DND-41 (cell line): ENCODE results near the gene RAPGEF5.

Experiments used
- EZH2 ChIP-seq: IDR thresholded peaks from 3 replicates; pipeline ENCODE4 v1.6.1; 2012; ENCODE audit warnings: borderline replicate concordance, low read depth, mild to moderate bottlenecking, moderate library complexity, low read length, inconsistent platforms; ENCODE audit not compliant: severe bottlenecking
- TF ChIP-seq, protein P1 (sequence below): IDR thresholded peaks from 2 replicates; pipeline ENCODE4 v1.5.1; 2012; ENCODE audit warnings: borderline replicate concordance, low read length, moderate library complexity, mild to moderate bottlenecking; ENCODE audit not compliant: poor library complexity, severe bottlenecking; ENCODE audit errors: extremely low read depth

DNA sequence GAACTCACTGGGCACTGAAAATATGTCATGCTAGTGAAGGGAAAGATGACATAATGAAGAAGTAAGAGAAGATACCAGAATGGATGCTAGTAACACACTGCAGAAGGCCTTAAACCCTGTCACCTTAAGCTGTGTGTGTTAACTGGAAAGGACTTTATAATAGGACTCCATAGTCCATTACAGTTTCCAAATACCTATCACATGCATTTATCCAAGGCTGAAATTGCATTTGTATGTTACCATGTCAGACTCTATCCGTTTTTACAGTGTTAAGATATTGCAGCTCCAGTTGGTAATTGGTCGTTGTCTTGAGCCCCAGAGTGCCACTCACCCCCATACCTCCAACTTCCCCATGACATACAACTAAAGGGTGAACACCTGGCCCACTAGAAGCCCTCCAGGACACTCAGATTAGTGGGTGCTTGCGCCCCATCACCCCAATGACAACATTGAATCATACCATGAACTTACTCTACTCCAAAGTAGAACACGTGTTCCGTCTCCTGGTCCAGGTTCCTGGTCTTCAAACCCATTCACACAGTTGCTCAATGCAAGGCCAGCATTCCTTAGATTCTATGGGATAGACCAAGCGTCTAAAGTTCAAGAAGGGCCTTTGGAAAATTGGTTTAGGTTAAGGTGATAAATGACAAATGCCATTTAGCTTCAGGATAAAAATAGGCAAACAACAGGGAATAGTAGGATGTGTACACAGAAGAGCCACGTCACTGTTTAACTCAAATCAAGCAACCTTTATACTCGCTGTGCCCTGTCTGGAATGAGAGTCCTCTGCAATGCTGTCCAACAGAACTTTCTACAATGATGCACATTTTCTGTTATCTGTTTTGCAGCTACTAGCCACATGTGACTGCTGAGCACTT, 2.1 kb upstream of the RAPGEF5 start:
- TF ChIP-seq, protein P1, sequence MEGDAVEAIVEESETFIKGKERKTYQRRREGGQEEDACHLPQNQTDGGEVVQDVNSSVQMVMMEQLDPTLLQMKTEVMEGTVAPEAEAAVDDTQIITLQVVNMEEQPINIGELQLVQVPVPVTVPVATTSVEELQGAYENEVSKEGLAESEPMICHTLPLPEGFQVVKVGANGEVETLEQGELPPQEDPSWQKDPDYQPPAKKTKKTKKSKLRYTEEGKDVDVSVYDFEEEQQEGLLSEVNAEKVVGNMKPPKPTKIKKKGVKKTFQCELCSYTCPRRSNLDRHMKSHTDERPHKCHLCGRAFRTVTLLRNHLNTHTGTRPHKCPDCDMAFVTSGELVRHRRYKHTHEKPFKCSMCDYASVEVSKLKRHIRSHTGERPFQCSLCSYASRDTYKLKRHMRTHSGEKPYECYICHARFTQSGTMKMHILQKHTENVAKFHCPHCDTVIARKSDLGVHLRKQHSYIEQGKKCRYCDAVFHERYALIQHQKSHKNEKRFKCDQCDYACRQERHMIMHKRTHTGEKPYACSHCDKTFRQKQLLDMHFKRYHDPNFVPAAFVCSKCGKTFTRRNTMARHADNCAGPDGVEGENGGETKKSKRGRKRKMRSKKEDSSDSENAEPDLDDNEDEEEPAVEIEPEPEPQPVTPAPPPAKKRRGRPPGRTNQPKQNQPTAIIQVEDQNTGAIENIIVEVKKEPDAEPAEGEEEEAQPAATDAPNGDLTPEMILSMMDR: no peak
- no peak for TF ChIP-seq EZH2
